GM19397 (cell line): ENCODE results near the gene NGB.
"Not testable (repeated sequence)": the region's sequence is repeated elsewhere in the genome, so short reads cannot be mapped to it uniquely, and the experiment has no call there.

Experiments
- ATAC-seq: cut with Tn5 transposase; IDR thresholded peaks from one replicate; pipeline ENCODE4 v1.9.1; 2021; ENCODE audit warnings: mild to moderate bottlenecking, moderate library complexity; ENCODE audit not compliant: unreplicated experiment

Gene NGB

DNA sequence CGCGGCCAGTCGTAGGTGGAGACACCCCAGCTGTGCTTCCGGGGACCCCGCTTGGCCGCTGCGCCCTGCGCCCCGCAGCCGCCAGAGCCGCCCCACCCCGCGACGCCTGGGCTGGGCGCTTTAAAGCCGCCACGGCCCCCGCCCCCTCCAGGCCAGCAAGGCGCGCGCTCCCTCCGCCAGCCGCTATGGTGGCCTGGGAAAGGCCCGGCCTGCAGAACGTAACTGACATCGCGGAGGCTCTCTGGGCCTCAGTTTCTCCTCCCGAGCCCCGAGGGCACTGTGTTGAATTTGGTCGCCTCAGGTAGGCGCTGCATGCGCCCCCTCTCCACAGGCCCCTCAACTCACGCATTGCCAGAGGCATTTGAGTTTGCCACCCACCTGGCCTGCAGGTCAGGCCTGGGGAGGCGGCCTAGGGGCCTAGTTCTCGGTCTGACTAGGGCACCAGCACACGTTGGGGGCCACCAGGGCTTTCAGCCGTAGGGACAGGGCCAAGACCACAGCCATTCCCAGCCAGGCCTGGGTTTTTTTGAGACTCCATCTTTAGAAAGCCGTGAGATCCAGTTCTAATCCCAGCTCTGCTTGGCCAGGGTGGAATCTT is at the start of gene NGB:
NGB (minus strand) TSS at position 94 of the 598 bp plus-strand sequence. CDS start 269 bp downstream, outside the sequence.
- no peak for ATAC-seq

DNA sequence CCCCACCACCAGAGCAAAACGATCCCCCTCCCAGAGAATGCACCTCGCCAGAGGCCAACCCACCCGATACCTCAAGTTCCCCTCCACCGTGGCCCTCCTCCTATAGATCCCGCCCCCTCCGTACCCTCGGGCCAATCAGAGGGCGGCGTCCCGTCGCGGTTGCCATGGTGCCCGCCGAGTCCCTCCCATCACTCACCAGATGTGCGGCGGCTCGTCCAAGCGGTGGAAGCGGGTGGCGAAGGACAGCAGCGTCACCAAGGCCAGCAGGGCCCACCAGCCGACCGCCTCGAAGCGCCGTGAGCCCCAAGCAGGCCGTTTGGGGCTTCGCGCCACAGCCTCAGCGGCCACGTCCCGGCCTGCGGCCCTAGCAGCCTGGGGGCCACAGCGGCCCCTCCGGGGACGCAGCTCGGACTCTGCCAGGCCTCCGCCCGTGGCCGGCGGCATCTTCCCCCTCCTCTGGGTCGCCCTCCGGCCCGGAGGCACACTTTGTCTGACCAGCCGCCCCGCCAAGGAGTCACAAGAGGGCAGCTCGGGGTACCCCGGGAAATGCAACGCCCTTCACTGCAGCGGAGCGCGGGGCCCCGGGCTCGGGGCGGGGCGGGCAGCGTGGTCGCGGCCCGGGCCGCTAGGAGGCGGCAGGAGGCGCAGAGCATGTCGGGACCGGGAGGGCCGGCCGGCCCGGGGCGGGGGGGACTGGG is 49.4 kb upstream of the NGB start, which contains the start of gene POMT2:
POMT2 (minus strand) TSS at position 646 of the 698 bp plus-strand sequence; CDS start at position 444, 202 bp downstream.
- ATAC-seq = peak; percentile 64

DNA sequence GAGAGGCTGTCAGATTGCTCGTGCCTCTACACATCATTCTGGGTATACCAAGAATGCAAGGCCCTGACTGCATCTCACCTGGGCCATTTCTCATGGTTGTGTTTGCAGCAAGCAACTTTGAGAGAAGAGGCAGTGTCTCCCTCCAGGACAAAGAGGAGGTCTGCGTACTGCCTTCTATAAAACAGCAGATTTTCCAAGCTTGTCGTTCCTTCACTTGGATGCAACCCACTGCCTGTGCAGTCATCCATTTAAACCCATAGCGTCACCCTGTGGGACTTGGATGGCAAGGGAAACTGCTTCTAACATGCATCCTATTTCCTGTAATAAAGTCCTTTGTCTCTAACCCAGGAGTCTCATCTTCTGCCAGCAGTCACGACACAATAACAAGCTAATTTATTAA is 48.4 kb upstream of the NGB start:
- no peak for ATAC-seq

GRCh38 chr14:77318756-77319155 is 47.8 kb upstream of the NGB start:
- ATAC-seq = not testable (repeated sequence)

DNA sequence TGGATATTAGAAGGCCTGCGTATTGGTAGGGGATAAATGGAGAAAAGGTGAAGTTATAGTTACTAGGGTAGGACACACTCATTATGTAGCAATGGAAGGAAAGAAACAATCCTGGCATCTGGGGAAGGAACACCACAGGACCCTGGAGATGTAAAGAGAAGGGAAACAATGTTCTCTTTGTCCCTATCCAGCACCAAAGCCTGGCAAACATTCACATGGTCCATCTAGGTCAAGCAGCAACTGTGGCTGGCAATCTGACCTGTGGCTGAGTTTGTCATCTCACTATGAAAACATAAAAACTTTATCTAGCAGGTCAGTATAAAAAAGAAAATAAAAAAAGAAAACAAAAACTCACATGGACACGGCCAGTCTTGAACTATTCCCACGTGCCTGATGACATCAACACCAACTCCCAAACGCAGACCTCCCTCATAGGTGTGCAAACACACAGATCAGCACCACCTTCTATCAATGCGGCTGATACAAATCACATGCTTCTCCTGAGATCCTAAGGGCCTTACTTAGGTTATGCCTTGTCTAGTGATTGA is 47.1 kb upstream of the NGB start:
- ATAC-seq = no peak

- no peak for ATAC-seq
These were observed 45.9 kb upstream of the NGB start for GRCh38 chr14:77316872-77317301.

DNA sequence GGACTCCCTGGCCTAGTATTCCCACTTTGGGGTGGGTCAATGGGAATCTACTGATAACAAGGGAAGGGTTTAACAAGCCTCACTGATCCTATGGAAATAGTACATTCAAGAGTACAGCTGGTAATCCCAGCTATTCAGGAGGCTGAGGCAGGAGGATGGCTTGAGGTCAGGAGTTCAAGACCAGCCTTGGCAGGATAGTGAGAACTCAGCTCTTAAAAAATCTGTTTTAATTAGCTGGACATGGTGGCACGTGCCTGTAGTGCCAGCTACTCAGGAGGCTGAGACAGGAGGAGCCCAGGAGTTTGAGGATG is 45.1 kb upstream of the NGB start:
- ATAC-seq = no peak

- ATAC-seq = no peak
These were observed 43.8 kb upstream of the NGB start for GRCh38 chr14:77314539-77315457.

- no peak for ATAC-seq
These were observed 43.0 kb upstream of the NGB start for GRCh38 chr14:77314043-77314442.

DNA sequence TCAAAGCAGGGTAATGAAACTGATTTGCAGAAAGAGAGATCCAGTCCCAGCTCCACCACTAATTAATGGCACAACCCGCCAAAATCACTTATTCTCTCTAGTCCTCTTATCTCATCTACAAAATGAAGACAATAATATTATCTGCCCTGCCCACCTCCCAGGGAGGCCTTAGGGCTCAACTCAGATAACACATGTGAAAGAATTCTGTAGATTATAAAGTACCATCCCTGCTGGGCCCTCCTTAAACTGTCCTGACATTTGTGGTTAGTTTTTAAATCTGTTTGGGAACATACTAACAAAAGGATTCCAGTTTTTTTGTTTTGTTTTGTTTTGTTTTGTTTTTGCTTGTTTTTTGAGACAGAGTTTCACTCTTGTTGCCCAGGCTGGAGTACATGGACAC is 42.4 kb upstream of the NGB start:
- ATAC-seq = no peak

DNA sequence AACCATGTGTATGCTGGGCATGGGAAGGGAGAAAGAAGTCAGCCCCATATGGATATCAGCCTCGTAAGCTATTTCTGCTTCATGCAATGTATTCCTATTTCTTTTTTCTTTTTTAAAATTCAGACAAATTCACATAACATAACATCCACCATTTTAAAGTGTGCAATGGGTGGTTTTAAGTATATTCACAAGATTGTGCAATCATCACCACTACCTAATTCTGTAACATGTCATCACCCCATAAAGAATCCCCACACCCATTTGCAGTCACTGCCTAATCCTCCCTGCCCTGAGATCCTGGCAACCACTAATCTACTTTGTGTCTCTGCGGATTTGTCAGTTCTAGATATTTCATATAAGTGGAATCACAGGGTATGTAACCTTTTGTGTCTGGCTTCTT is 40.2 kb upstream of the NGB start:
- no peak for ATAC-seq

DNA sequence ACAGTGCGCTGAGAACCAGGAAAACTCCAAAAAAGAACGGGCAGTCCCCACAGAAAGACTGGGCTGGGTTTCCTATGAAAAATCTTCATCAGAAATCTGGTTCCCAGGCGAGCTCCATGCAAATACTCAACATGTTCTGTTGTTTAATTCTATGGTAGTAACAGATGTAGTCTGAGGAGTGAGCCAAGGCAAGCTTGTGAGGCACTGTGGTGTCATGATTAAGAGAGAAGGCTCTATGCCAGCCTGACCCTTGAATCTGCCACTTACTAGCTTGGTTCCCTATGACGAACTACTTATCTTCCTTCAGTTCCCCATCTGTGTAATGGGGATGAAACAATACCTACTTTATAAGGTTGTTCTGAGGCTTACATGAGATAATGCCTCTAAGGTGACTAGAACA is 39.0 kb upstream of the NGB start:
- no peak for ATAC-seq

- no peak for ATAC-seq
These were observed 38.1 kb upstream of the NGB start for GRCh38 chr14:77309131-77309530.

GRCh38 chr14:77306851-77307496 is 36.0 kb upstream of the NGB start:
- no peak for ATAC-seq

DNA sequence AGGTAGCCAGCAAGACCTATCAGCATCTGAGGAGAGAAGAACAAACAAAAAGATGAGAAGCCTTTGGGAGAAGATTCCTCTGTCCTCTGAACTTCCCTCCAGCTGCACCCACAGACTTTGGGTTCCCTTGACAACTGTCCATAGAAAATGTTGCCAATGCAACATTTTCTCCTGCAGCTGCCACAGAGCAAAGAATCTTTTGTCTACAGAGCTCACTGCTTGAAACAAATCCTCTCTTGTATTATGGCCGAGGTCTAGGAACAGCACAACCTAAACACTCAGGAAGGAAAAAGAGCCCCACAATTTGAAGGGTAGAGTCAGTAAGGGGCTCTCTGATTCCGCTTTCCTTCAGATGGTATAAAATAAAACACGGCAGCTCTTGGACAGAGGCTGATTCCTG is 35.4 kb upstream of the NGB start:
- no peak for ATAC-seq

DNA sequence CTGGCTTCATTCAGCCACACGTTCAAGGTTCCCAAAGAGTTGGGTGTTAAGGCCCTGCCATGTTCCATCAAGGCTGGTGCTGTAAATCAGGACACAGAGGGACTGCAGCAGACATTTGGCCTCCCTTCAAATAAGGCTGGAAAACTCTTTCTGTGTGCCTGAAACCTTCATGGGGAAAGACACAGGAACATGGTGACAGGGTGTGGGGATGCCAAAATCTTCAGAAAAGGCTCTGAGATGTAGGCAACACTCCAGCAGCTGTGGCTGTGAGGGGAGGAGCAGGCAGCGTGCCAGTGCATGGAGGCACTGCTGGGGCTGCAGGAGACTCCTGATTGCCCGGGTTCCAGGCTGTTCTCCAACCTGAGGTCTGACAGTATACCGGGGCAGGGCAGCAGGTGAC is 34.7 kb upstream of the NGB start:
- ATAC-seq = no peak

- no peak for ATAC-seq
These were observed 32.6 kb upstream of the NGB start for GRCh38 chr14:77303417-77304156.

DNA sequence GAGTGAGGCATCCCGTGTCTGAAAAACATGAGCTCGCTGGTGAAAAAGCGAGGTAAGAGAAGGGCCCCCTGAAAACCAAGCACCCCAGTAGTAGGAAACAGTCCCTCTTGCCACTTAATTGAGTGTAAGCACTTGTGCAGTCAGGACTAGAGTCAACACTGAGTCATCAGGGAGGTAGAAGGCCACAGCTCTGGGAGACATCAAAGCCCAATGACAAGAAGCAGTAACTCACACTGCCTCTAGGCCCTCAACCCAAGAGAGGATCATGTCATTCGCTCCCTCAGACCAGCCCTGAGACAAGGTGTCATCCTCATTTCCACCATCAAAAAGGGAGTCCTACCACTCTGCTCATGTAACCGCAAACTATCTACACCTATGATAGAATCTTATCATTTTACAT is 31.9 kb upstream of the NGB start:
- no peak for ATAC-seq

- no peak for ATAC-seq
These were observed 30.1 kb upstream of the NGB start for GRCh38 chr14:77301103-77301502.

DNA sequence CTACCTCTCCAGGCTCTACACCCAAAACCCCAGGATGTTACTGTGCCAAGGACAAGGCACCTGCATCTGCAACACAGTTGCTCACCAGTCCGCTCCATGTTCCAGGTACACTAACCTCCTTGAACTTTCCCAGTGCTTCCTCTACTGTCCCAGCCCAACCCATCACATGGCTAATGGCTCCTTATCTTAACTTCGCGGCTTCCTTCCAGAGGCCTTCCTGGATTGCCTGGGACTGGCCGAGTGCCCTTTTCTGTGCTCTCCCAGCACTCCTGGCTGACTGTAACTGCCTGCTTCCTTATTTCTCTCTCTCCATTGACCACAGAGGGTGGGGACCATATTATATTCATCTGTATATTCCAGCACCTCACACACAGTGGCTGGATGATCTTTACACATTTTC is 28.8 kb upstream of the NGB start:
- no peak for ATAC-seq
